NAMALWA (cell line): ENCODE data around the gene CEBPA.
"Not testable (repeated sequence)": the region's sequence is repeated elsewhere in the genome, so short reads cannot be mapped to it uniquely, and the experiment has no call there.

Experiments used
- DNase-seq: peaks from one replicate; pipeline ENCODE4 v3.0.0-alpha.2; 2015; ENCODE audit warnings: low spot score

The CEBPA gene

GRCh38 chr19:33324628-33325027 lies 22.3 kb upstream of the CEBPA start:
- DNase-seq, result no peak

- no peak for DNase-seq
Measured at GRCh38 chr19:33323093-33323820, 20.9 kb upstream of the CEBPA start.

- DNase-seq, result no peak
Measured at GRCh38 chr19:33320636-33321035, 18.3 kb upstream of the CEBPA start.

- not testable (repeated sequence) for DNase-seq
Measured at GRCh38 chr19:33317991-33318390, 15.7 kb upstream of the CEBPA start.

- no peak for DNase-seq
Measured at GRCh38 chr19:33317517-33317916, 15.2 kb upstream of the CEBPA start.

GRCh38 chr19:33316541-33317264 lies 14.4 kb upstream of the CEBPA start:
- no peak for DNase-seq

GRCh38 chr19:33312808-33313207 lies 10.5 kb upstream of the CEBPA start:
- DNase-seq, result not testable (repeated sequence)

- no peak for DNase-seq
Measured at GRCh38 chr19:33312065-33312464, 9.7 kb upstream of the CEBPA start.

GRCh38 chr19:33311326-33311682 lies 9.0 kb upstream of the CEBPA start:
- DNase-seq, result no peak

- no peak for DNase-seq
Measured at GRCh38 chr19:33310606-33311325, 8.4 kb upstream of the CEBPA start.

GRCh38 chr19:33309826-33310225 lies 7.5 kb upstream of the CEBPA start:
- DNase-seq, result no peak

GRCh38 chr19:33306853-33307792 lies 4.8 kb upstream of the CEBPA start:
- no peak for DNase-seq

- DNase-seq, result no peak
Measured at GRCh38 chr19:33306191-33306590, 3.9 kb upstream of the CEBPA start.

GRCh38 chr19:33304760-33305647 lies 2.7 kb upstream of the CEBPA start:
- DNase-seq, result no peak

GRCh38 chr19:33304371-33304759 lies 2.0 kb upstream of the CEBPA start:
- no peak for DNase-seq

- DNase-seq, result no peak
Measured at GRCh38 chr19:33303791-33304345, 1.5 kb upstream of the CEBPA start.

- DNase-seq, result no peak
Measured at GRCh38 chr19:33302974-33303790, 848 bp upstream of the CEBPA start.

GRCh38 chr19:33301900-33302174 lies 497 bp downstream of the CEBPA start:
- no peak for DNase-seq

GRCh38 chr19:33301144-33301899 lies 1.0 kb downstream of the CEBPA start:
- no peak for DNase-seq

- no peak for DNase-seq
Measured at GRCh38 chr19:33300894-33301143, 1.5 kb downstream of the CEBPA start.
